ENCODE measurements around the gene TRPM3.

DNA sequence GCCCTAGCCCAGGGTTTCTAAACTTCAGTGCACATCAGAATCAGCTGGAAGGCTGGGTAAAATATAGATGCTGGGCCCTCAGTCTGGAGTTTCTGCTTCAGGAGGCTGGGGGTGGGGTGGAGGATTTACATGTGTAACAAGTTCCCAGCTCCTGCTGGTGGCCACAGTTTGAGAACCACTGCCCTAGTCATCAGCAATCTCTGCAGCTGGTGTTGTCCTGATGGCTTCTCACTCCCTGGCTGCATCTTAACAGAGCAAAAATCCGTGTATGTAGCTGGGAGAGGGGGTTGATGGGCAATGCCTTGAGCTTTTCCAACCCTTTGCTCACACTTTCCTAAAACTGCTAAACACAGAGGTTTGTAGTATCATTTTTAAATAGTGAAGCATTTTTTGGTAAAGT is 520.9 kb downstream of the TRPM3 start:
- TF ChIP-seq EZH2 (IDR thresholded peaks at IDR 0.05): no peak
- TF ChIP-seq POLR2AphosphoS5 (IDR thresholded peaks at IDR 0.05; ENCODE audit: borderline replicate concordance, low read depth, low read length): no peak
- TF ChIP-seq FOXP2 (optimal IDR thresholded peaks at IDR 0.05; ENCODE audit: control extremely low read depth, extremely low read length, insufficient read depth): no peak
